Stimulated activated CD8-positive, alpha-beta memory T cell treated with anti-CD3 and anti-CD28 coated beads, Interleukin-4, amount 100 ng/mL, for 48 hours (primary cell): ENCODE data around the gene YWHAE.
"Not testable (repeated sequence)": the region's sequence is repeated elsewhere in the genome, so short reads cannot be mapped to it uniquely, and the experiment has no call there.

ENCODE experiments used
- DNase-seq: peaks from one replicate; pipeline ENCODE4 v3.0.0-alpha.2; 2020

The YWHAE gene

DNA sequence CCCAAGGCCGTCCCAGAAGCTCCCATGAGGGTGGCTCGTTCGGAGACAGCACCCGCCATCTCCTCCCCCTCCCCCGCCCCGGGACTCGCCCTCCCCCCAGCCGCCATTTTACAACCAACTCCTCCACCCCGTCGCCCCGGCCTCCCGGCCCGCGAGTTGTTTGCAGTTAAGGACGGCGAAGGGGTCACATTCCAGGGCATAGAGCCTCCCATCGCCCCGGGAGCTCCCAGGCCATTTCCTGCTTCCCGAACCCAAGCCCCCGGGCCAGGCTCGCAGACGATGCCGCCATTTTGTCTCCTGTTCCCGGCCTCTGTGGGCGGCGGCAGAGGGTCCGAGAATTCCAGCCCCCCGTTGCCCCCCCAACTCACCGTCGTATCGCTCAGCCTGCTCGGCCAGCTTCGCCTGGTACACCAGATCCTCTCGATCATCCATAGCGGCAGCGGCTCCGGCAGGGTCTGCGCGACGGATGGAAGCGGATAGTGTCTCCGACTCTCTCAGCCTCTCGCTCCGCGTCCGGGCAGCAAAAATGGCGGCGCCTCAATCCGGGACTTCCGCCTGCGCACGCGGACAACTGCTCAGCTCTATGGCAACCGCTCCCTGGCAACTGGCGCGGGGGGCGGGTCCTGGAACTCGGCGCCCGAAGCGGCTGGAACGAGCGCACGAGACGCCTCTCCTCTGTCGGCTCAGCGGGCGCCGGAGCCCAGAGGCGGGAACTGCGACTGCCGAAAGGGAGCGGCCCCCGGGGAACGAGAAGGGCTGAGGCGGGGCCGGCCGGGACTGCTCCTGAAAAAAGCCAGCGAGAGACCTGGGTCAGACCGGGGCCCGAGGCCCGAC, at the start of gene YWHAE:
Gene YWHAE (minus strand): TSS at position 544 of the 834 bp plus-strand sequence. CDS start 112 bp downstream, at position 432.
- DNase-seq = peak; percentile 98

- no peak for DNase-seq
Observed at GRCh38 chr17:1449412-1449967, 49.5 kb upstream of the YWHAE start.

- DNase-seq = no peak
Observed at GRCh38 chr17:1447052-1447451, 47.0 kb upstream of the YWHAE start.

DNA sequence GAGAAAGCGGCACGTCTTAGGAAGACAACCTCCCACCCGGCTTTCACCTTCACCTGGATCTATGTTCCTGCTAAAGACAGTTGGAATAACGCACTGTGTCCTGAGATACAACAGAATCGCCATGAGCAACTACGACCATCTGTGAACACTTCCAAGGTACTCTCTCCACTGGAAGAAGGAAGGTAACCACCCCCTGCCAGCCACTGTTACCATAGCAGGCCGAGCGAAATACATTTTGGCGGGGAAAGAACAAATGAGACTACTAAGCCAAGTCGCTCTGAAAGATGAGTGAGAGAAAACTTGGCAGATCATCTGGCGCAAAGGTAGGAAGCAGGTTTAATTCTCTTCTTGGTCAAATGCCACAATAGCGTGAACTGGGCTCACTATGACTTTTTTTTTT, 46.2 kb upstream of the YWHAE start:
- DNase-seq = no peak

DNA sequence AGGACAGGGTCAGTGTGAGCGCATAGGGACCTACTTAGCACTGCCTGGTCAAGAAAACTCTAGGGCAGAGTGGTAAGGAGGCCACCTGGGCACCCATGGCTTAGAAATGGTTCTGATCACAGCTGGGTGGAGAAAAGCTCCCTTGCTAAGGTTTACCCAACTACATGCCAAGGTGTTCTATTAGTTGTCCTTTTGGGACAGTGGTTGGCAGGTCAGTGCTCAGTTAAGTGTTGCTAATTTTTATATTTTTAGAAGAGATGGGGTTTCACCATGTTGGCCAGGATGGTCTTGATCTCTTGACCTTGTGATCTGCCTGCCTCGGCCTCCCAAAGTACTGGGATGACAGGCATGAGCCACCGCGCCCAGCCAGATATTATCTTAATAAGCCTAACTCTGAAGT, 45.7 kb upstream of the YWHAE start:
- not testable (repeated sequence) for DNase-seq

GRCh38 chr17:1442721-1443120, 42.7 kb upstream of the YWHAE start:
- not testable (repeated sequence) for DNase-seq

- DNase-seq = no peak
Observed at GRCh38 chr17:1442187-1442586, 42.2 kb upstream of the YWHAE start.

GRCh38 chr17:1440921-1441320, 40.9 kb upstream of the YWHAE start:
- no peak for DNase-seq

DNA sequence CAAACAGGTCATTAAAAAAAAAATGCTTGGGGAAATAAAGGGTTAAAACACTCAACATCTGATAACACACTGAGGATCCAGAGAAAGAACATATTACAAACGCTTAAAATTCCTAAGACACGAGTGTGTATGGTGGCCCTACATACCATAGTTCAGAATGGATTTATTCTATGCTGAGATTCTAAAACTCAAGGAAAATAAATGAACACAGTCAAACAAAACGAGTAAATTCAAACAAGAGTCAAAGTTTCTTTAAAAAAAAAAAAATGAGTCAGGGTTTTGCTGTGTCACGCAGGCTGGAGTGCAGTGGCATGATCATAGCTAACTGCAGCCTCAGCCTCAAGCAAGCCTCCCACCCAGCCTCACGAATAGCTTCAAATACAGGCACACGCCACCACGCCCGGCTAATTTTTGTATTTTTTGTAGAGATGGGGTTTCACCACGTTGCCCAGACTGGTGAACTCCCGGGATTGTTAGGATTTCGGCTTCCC, 38.6 kb upstream of the YWHAE start:
- DNase-seq = no peak

DNA sequence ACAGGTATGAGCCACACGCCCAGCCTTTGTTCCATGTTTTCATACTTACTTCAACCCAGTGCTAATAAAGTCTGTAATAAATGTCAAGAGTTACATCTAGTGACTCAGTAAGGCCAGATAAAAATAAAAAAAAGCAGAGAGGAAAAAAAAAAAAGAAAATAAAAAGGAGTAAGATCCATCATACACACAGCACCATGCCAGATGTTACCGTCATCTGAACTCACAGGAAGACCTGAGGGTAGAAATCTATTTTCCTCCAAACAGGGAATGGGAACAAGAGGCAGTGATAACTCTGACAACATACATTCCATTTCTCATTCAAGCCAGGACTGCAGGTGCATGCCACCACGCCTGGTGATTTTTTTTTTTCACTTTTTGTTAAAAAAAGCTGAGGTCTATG, 35.3 kb upstream of the YWHAE start:
- no peak for DNase-seq

GRCh38 chr17:1434150-1434549, 34.1 kb upstream of the YWHAE start:
- DNase-seq = no peak

DNA sequence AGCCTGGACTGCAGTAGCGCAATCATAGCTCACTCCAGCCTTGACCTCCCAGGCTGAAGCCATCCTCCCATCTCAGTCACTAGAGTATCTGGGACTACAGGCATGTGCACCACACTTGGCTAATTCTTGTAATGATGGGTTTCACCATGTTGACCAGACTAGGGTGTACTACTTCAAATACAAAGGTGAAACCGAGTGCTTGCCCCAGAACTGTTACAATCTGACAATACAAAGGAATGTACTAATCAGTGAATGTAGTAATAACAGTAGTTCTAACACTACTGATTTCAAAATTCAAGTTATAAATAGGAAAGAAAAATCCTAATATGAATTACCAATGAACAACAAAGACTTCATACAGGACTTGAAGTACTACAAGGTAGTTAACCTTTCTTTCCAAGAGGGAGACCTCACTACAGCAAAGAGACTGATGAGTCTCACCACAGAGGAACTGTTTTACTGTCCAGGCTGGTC, 31.6 kb upstream of the YWHAE start:
- no peak for DNase-seq

DNA sequence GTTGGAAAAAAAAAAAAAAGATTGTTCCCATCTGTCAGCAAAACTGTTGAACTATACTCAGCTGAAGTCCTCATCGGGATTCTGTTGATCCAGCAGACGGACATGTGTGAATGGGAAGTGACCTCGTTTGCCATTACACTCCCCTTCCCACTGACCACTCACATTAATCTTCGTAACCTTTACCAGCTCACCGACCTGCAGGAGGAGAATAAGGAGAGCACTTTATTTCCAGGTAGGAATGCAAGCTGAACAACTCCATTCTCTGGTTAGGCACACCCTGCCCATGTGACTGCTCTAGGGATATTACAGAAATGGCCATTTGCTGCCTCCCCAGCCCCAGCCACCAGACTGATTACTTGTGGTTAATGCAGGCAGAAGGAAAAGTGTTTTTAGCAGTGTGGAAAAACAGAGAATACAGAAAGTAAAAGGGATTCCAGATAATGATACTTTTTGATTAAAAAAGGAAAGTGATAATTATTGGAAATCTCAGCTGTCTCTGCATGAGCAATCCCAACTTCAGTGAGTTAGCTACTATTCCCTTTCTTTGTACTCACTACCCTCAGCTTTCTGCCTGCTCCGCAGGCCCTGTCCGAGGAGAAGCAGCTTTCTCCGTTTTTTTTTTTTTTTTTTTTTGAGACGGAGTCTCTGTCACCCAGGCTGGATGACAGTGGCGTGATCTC, 23.6 kb upstream of the YWHAE start:
- DNase-seq = no peak

DNA sequence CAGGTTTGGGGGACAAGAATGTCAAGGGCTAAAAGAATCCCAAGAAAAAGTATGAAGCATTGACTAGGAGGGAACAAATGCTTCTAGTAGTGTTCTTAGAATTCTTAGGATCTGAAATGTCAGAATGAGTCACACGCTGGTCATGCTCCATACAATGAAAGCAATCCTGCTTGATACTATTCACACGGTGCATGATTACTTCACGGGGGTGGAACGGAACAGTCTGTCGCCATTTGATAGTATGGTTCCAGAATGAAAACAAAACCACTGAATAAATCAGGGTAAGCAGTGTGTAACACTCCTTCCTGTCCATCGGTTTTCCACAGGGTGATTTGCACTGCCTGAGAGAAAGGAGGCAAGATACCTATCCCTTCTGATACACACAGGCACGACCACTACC, 22.9 kb upstream of the YWHAE start:
- DNase-seq = peak; percentile 34

GRCh38 chr17:1421470-1421869, 21.4 kb upstream of the YWHAE start:
- DNase-seq = no peak

DNA sequence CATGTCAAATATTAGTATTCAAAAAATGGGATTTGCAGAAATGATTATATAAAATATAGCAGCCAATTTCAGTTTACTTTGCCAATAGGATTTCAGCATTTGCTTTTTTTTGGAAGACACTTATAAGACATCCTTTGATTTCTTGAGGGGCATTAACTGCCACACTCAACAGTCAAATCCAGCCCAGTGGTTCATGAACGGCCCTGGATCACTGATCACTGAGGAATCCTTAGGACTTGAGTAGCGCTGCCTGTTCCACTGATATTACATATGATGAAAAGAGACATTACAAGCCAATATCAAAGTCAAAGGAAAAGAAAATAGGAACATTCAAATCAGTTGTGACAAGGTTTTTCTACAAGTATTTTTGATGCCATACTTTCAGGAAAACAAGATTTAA, 21.0 kb upstream of the YWHAE start:
- no peak for DNase-seq

DNA sequence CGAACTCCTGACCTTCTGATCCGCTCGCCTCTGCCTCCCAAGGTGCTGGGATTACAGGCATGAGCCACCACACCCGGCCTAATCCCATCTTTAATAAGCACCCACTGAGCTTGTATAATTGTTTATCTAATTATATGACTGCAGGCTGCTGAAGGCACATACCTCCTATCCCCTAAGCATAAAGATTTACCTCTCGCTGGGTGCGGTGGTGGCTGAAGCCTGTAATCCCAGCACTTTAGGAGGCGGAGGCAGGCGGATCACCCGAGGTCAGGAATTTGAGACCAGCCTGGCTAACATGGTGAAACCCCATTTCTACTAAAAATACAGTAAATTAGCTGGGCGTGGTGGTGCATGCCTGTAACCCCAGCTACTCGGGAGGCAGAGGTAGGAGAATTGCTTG, 20.1 kb upstream of the YWHAE start:
- DNase-seq = no peak

GRCh38 chr17:1418476-1418875, 18.5 kb upstream of the YWHAE start:
- DNase-seq = not testable (repeated sequence)

DNA sequence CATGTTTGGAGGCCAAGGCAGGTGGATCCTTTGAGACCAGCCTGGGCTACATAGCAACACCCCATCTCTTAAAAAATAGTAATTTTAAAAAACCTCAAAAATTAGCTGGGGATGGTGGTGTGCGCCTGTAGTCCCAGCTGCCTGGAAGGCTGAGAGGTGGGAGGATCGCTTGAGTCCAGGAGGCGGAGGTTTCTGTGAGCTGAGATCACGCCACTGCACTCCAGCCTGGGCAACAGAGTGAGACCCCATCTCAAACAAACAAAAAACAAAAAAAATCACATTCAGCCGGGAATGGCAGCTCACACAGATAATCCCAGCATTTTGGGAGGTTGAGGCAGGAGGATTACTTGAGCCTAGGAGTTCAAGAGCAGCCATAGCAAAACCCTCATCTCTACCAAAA, 16.4 kb upstream of the YWHAE start:
- DNase-seq = no peak

DNA sequence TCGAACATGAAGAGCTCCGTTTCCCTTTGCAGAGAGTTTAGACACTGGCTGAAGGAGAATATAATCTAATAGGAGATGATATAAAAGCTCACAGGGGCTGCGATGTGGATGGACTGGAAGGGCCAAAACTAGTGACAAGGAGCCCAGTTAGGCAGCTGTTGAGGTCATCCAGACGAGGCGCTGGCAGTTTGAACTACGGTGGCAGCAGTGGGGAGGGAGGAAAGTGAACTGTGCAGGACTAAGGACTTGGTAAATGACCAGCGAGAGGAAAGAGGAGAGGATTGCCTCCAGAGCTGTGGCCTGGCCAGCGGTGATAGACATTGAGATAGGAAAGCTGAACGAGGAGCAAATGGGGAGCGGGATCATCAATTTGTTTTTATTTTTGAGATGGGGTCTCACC, 14.6 kb upstream of the YWHAE start:
- no peak for DNase-seq

DNA sequence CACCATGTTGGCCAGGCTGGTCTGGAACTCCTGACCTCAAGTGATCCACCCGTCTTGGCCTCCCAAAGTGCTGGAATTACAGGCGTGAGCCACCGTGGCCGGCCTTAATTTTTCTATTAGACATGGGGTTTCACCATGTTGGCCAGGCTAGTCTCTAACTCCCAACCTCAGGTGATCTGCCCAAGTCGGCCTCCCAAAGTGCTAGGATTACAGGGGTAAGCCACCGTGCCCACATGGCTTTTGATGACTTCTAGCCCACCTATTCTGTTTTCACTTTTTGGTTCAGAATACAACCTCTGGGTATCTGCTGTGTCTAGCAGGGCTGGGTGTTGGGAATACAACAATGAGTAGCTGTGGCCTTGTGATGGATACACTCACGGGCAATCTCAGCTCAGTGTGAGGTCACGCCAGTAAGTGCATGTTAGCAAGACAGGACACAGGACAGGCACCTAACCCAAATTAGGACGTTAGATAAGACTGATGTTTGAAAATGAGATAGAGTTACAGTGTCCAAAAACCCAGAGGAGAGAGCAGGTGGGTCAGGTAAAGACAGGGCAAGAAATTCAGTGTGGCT, 14.1 kb upstream of the YWHAE start:
- DNase-seq = no peak

DNA sequence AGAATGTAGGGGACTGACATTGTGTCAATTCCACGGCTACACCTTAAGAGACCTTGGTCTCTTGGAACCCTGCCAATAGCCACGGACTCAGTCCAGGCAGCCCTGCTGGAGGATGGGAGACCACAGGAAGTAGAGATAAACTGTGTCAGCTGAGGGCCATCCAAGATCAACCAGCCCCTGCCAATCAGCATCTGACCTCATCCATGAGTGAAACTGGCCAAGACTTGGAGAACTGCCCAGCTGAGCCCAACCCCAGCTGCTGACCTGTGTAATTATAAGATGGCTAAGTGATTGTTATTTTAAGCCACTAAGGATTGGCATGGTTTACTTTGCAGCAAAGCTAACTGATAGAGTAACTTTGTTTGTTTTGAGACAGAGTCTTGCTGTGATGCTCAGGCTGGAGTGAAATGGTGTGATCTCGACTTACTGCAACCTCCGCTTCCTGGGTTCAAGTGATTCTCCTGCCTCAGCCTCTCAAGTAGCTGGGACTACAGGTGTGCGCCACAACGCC, 13.3 kb upstream of the YWHAE start:
- no peak for DNase-seq
